Colonic mucosa (tissue), 4 donors: Measurements from ENCODE around the gene EFHC1. TPM values are rescaled to one million over a fixed set of nuclear protein-coding genes. Genes with fewer than 3 reads are reported as not detected.

ENCODE experiments used
- DNase-seq: peaks from one replicate; pipeline ENCODE4 v3.0.0-alpha.2; 2020
- H3K27ac ChIP-seq: fragments of 200-600 bp; one replicate; pipeline ENCODE4 v1.8.0; 2021
- H3K27me3 ChIP-seq: fragments of 200-600 bp; one replicate; pipeline ENCODE4 v1.8.0; 2021
- H3K36me3 ChIP-seq: fragments of 200-600 bp; one replicate; pipeline ENCODE4 v1.8.0; 2021
- H3K4me1 ChIP-seq: fragments of 200-600 bp; one replicate; pipeline ENCODE4 v1.8.0; 2021; ENCODE audit warnings: mild to moderate bottlenecking
- H3K4me3 ChIP-seq: fragments of 200-600 bp; one replicate; pipeline ENCODE4 v1.8.0; 2021
- H3K9ac ChIP-seq, 2 donors: one replicate each; pipeline ENCODE4 v1.7.0; 2013; ENCODE audit warnings: control low read depth in 2 of 2, low read depth in 2 of 2, low read length in 2 of 2
- H3K9me3 ChIP-seq: fragments of 200-600 bp; one replicate; pipeline ENCODE4 v1.8.0; 2021
- CTCF ChIP-seq: fragments of 200-600 bp; IDR thresholded peaks from one replicate; pipeline ENCODE4 v1.8.0; 2022; ENCODE audit warnings: antibody characterized with exemption, mild to moderate bottlenecking
- intact Hi-C: fragments of 100-400 bp; cut with DNase I; formaldehyde crosslinking; loops from one replicate; pipeline ENCODE4 v1.14.1; 2022
- total RNA-seq, 2 donors: library from RNA; stranded (reverse); fragmentation: NEBNext Ultra II Directional in 1 of 2; extraction: Animal tissue kit (Norgen Biotek cat#: 25700) in 1 of 2; gene quantifications; one replicate each; pipeline ENCODE4 v1.2.1, GENCODE V29; 2021
- donor health status: healthy.
- donor health status: DM: no; HTN: no; CAD: no.
- donor health status: DM: no; HTN: no; CAD: no.

EFHC1 gene
- total RNA-seq, 2 donors from 2014 or later = 6.2 to 9.5 TPM

DNA sequence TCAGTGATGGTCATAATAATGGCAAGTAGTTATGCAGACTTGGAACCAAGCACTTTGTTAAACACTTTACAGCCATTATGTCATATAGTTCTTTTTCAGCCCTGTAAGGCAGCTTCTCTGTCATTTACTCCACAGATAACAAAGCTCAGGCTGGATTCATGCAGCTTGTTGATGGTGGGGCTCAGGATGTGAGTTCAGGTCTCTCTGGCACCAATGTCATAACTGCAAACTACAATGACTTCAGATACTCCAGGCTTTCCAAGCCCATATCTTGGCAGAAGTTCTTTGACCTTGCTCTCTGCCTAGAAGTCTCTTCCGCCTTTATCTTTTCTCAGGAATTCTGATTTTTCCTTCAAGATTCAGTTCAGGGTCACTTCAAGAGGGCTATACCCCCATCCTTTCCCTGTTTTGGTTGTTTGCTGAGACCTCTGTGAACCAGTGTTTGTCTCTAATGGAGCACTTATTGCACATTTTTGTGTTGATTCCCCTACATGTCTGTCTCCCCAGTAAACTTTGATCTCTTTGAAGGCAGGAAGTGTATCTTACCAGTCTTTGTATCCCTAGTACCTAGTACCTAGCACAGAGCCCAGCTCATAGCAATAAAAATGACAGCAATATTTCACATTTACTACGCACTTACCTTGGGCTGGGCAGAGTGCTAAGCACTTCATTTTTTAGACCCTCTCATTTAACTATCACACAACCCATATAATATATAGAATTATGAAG, 19.7 kb upstream of the EFHC1 start:
- Histone ChIP-seq H3K9me3 (no peaks in the 10 kb centered on the region), H3K27me3 (no peaks in the 10 kb centered on the region), H3K27ac (peak overlapping the region; percentile 11), H3K4me3 (no peak overlapping the region), H3K4me1 (no peaks in the 10 kb centered on the region), H3K36me3 (no peaks in the 10 kb centered on the region), H3K9ac (peak overlapping the region in 1 of 2 donors; percentile 42)
- DNase-seq = no peak
- intact Hi-C loops = loop anchor here (10.0 kb wide), 1 partner anchor 236 kb away; no protein-coding TSS in a partner anchor
- TF ChIP-seq CTCF = no peak

GRCh38 chr6:52403086-52403485, 17.1 kb upstream of the EFHC1 start:
- intact Hi-C loops = loop anchor here (10.0 kb wide), 1 partner anchor 238 kb away; no protein-coding TSS in a partner anchor
- no peak for TF ChIP-seq CTCF
- Histone ChIP-seq H3K27me3 (no peaks in the 10 kb centered on the region), H3K4me3 (no peak overlapping the region), H3K9me3 (no peaks in the 10 kb centered on the region), H3K27ac (peak overlapping the region; percentile 31), H3K4me1 (no peaks in the 10 kb centered on the region), H3K36me3 (no peaks in the 10 kb centered on the region), H3K9ac (peak overlapping the region in 1 of 2 donors; percentile 47)
- no peak for DNase-seq

- no peaks in the 10 kb centered on the region for H3K27me3 ChIP-seq
- no peak for TF ChIP-seq CTCF
- H3K27ac ChIP-seq = peak overlapping the region; percentile 31
- H3K4me3 ChIP-seq = no peak overlapping the region
- no peaks in the 10 kb centered on the region for H3K9me3 ChIP-seq
- DNase-seq = peak; percentile 90
- intact Hi-C loops = loop anchor here (10.0 kb wide), 1 partner anchor 239 kb away; no protein-coding TSS in a partner anchor
- no peaks in the 10 kb centered on the region for H3K36me3 ChIP-seq
- peak overlapping the region in 1 of 2 donors; percentile 47 for H3K9ac ChIP-seq
- no peaks in the 10 kb centered on the region for H3K4me1 ChIP-seq
Observed at GRCh38 chr6:52403627-52404026, 16.5 kb upstream of the EFHC1 start.

DNA sequence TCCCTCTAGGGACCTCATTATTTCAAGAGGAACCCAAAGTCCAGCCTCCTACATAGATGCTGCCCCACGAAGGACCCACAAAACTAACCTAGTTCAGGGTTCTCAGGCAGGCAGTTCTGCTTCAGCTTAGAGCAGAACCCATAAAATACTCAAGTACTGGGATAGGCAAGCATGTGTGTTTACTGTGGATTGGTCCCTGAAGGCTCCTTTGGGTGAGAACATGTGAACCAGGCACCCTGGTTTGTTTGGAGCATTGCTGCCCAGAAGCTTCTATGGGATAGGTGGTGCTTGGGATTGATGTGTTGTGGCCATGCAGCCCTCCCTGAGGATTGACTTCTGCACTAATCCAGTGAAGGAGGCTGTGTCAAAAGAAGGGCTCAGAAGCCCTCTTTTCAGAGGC, 14.9 kb upstream of the EFHC1 start:
- DNase-seq = no peak
- Histone ChIP-seq H3K4me1 (no peaks in the 10 kb centered on the region), H3K36me3 (no peaks in the 10 kb centered on the region), H3K27me3 (no peaks in the 10 kb centered on the region), H3K9me3 (no peaks in the 10 kb centered on the region), H3K27ac (no peak overlapping the region), H3K9ac (no peak overlapping the region), H3K4me3 (no peak overlapping the region)
- intact Hi-C loops = loop anchor here (10.0 kb wide), 1 partner anchor 240 kb away; no protein-coding TSS in a partner anchor
- no peak for TF ChIP-seq CTCF

GRCh38 chr6:52407467-52407866, 12.7 kb upstream of the EFHC1 start:
- no peak overlapping the region for H3K9ac ChIP-seq
- H3K4me3 ChIP-seq = no peak overlapping the region
- H3K9me3 ChIP-seq = no peaks in the 10 kb centered on the region
- H3K27ac ChIP-seq = no peak overlapping the region
- peak; percentile 18 for TF ChIP-seq CTCF
- no peaks in the 10 kb centered on the region for H3K4me1 ChIP-seq
- no peak for DNase-seq
- intact Hi-C loops = loop anchor here (10.0 kb wide), 1 partner anchor 243 kb away; no protein-coding TSS in a partner anchor
- no peaks in the 10 kb centered on the region for H3K27me3 ChIP-seq
- no peaks in the 10 kb centered on the region for H3K36me3 ChIP-seq
